Nephron progenitor cell (in vitro differentiated cells): ENCODE results near the gene DHCR24.
"Not testable (repeated sequence)": the region's sequence is repeated elsewhere in the genome, so short reads cannot be mapped to it uniquely, and the experiment has no call there.

Experiments
- DNase-seq: peaks from one replicate; pipeline ENCODE4 v3.0.0; 2021
- H3K27ac Mint-ChIP-seq: 2 replicates; pipeline ENCODE4 v1.8.0; 2021; ENCODE audit warnings: mild to moderate bottlenecking, moderate library complexity, mixed read lengths
- H3K27me3 Mint-ChIP-seq: 2 replicates; pipeline ENCODE4 v1.8.0; 2021; ENCODE audit warnings: mild to moderate bottlenecking, low read depth, mixed read lengths; ENCODE audit not compliant: poor library complexity
- H3K36me3 Mint-ChIP-seq: 2 replicates; pipeline ENCODE4 v1.8.0; 2021; ENCODE audit warnings: low read depth, mixed read lengths
- H3K4me1 Mint-ChIP-seq: 2 replicates; pipeline ENCODE4 v1.8.0; 2021; ENCODE audit warnings: mixed read lengths
- H3K4me3 Mint-ChIP-seq: 2 replicates; pipeline ENCODE4 v1.8.0; 2021; ENCODE audit warnings: mild to moderate bottlenecking, moderate library complexity, mixed read lengths
- H3K9me3 Mint-ChIP-seq: 2 replicates; pipeline ENCODE4 v1.8.0; 2021; ENCODE audit warnings: mild to moderate bottlenecking, moderate library complexity, mixed read lengths
- TF ChIP-seq, protein P1 (sequence below): fragments of 200-600 bp; sonication (generic); IDR thresholded peaks from 2 replicates; pipeline ENCODE4 v1.5.0; 2021; ENCODE audit warnings: antibody characterized with exemption

The DHCR24 gene

GRCh38 chr1:54886724-54887664 is at the start of gene DHCR24:
Gene DHCR24, minus strand, starts transcription at chr1:54887195. Its CDS starts 76 bp downstream, at chr1:54887119.
- H3K4me1 Mint-ChIP-seq, result peaks cover 50% of the 10 kb centered on the region

GRCh38 chr1:54936791-54937190 is 49.8 kb upstream of the DHCR24 start:
- peaks cover 37% of the 10 kb centered on the region for H3K4me1 Mint-ChIP-seq
- no peak overlapping the region for H3K4me3 Mint-ChIP-seq

More at GRCh38 chr1:54886724-54887664, at the start of gene DHCR24:
- TF ChIP-seq, protein P1, sequence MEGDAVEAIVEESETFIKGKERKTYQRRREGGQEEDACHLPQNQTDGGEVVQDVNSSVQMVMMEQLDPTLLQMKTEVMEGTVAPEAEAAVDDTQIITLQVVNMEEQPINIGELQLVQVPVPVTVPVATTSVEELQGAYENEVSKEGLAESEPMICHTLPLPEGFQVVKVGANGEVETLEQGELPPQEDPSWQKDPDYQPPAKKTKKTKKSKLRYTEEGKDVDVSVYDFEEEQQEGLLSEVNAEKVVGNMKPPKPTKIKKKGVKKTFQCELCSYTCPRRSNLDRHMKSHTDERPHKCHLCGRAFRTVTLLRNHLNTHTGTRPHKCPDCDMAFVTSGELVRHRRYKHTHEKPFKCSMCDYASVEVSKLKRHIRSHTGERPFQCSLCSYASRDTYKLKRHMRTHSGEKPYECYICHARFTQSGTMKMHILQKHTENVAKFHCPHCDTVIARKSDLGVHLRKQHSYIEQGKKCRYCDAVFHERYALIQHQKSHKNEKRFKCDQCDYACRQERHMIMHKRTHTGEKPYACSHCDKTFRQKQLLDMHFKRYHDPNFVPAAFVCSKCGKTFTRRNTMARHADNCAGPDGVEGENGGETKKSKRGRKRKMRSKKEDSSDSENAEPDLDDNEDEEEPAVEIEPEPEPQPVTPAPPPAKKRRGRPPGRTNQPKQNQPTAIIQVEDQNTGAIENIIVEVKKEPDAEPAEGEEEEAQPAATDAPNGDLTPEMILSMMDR, result no peak
- peak; percentile 91 for DNase-seq
- Mint-ChIP-seq H3K36me3 (peaks cover 28% of the 10 kb centered on the region), H3K27me3 (peaks cover 8% of the 10 kb centered on the region), H3K4me3 (peak within 1 kb of the TSS; percentile 97), H3K9me3 (peaks cover 3% of the 10 kb centered on the region), H3K27ac (peak within 1 kb of the TSS; percentile 97)

GRCh38 chr1:54934869-54935268 is 47.9 kb upstream of the DHCR24 start:
- no peak overlapping the region for H3K27ac Mint-ChIP-seq
- H3K36me3 Mint-ChIP-seq, result no peaks in the 10 kb centered on the region
- no peaks in the 10 kb centered on the region for H3K27me3 Mint-ChIP-seq
- H3K4me1 Mint-ChIP-seq, result peaks cover 30% of the 10 kb centered on the region
- TF ChIP-seq, protein P1, result no peak
- H3K9me3 Mint-ChIP-seq, result peaks cover 27% of the 10 kb centered on the region
- DNase-seq, result no peak
- no peak overlapping the region for H3K4me3 Mint-ChIP-seq

More at GRCh38 chr1:54936791-54937190, 49.8 kb upstream of the DHCR24 start:
- TF ChIP-seq, protein P1, result no peak
- peak overlapping the region; percentile 20 for H3K27ac Mint-ChIP-seq
- no peaks in the 10 kb centered on the region for H3K36me3 Mint-ChIP-seq
- H3K27me3 Mint-ChIP-seq, result no peaks in the 10 kb centered on the region
- H3K9me3 Mint-ChIP-seq, result peaks cover 23% of the 10 kb centered on the region
- DNase-seq, result no peak

GRCh38 chr1:54934081-54934480 is 47.1 kb upstream of the DHCR24 start:
- not testable (repeated sequence) for H3K36me3 Mint-ChIP-seq, H3K4me3 Mint-ChIP-seq, H3K27ac Mint-ChIP-seq, H3K27me3 Mint-ChIP-seq, DNase-seq
- H3K4me1 Mint-ChIP-seq, result peaks cover 22% of the 10 kb centered on the region
- H3K9me3 Mint-ChIP-seq, result peaks cover 27% of the 10 kb centered on the region

DNA sequence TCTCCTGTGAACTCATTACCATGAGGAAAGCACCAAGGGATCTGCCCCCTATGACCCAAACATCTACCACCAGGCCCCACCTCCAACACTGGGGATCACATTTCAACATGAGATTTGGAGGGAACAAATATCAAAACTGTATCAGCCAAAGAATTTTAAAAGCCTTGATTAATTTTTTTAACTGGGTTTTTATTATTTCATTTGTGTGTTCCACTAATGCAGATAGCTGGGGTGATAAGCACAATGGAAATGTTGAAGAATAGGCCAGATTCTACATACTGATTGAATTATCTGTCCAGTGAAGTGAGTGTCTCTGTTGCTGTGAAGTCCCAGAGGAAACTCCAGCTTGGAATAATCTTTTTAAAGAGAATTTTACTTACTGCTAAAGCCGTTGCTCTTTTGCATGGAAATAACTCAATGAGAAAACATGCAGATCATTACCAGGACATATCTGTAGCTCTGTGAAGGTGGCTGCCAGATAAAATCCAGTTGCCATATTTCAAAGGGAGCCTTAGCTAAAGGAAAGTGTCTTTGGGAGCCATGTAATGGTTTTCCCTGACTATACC is 44.4 kb upstream of the DHCR24 start:
- peaks cover 2% of the 10 kb centered on the region for H3K27me3 Mint-ChIP-seq
- peaks cover 27% of the 10 kb centered on the region for H3K9me3 Mint-ChIP-seq
- no peaks in the 10 kb centered on the region for H3K36me3 Mint-ChIP-seq
- no peak overlapping the region for H3K4me3 Mint-ChIP-seq
- H3K4me1 Mint-ChIP-seq, result no peaks in the 10 kb centered on the region
- no peak overlapping the region for H3K27ac Mint-ChIP-seq
- TF ChIP-seq, protein P1, result no peak
- no peak for DNase-seq

DNA sequence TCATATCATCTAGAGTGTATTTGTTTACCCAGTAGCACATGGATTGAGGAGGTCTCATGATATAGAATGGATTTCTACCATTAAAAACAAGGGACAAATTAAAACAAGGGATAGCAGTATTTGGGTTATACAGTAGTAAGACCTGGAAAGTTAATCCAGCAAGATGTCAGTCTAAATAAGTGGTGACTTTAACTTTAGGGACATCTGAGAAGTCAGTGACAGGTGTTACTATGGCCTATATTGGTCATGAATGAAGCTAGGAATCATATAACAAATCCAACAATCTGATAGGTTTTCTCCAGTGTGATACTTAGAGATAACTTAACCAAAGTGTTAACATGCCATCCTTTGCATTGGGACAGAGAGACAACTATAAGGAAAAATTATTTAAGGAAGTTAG is 42.7 kb upstream of the DHCR24 start:
- Mint-ChIP-seq H3K4me1 (peaks cover 5% of the 10 kb centered on the region), H3K27ac (no peak overlapping the region), H3K9me3 (peaks cover 23% of the 10 kb centered on the region), H3K36me3 (no peaks in the 10 kb centered on the region), H3K4me3 (no peak overlapping the region), H3K27me3 (peaks cover 7% of the 10 kb centered on the region)
- DNase-seq, result no peak
- TF ChIP-seq, protein P1, result no peak
